HuH-7 (cell line): Measurements from ENCODE around the gene ADGRA3.
"Not testable (repeated sequence)": the region's sequence is repeated elsewhere in the genome, so short reads cannot be mapped to it uniquely, and the experiment has no call there.

Source experiments
- DNase-seq: peaks from one replicate; pipeline ENCODE4 v3.0.0; 2011; ENCODE audit warnings: low spot score

Gene ADGRA3

DNA sequence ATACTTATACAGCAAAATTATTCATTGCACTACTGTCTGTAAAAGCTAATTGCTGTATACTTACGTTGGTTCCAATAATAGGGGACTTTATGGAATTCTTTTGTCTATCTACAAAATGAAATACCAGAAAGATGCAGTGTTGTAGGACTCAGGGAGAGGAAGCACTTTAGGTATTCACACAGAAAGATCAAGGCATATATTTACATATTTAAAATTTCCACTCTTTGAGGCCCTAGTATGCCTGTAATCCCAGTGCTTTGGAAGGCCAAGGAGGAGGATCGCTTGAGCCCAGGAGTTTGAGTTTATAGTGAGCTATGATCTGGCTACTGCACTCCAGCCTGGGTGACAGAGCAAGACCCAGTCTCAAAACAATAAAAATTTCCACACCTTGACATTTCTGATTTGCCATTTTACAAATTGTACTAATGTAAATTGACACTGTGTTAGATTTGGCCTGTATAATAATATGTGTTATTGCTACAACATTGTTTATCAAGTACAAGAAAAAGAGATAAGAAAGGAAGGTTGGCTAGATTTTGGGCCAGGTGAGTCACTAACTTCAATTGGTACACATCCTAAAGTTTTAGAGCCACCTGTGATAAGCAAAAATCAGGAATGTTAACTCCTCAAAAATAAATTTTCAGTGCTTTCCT is 35.1 kb downstream of the ADGRA3 start:
- no peak for DNase-seq

GRCh38 chr4:22478426-22478825 is 37.4 kb downstream of the ADGRA3 start:
- DNase-seq, result no peak

- no peak for DNase-seq
Observed at GRCh38 chr4:22477813-22478182, 38.1 kb downstream of the ADGRA3 start.

DNA sequence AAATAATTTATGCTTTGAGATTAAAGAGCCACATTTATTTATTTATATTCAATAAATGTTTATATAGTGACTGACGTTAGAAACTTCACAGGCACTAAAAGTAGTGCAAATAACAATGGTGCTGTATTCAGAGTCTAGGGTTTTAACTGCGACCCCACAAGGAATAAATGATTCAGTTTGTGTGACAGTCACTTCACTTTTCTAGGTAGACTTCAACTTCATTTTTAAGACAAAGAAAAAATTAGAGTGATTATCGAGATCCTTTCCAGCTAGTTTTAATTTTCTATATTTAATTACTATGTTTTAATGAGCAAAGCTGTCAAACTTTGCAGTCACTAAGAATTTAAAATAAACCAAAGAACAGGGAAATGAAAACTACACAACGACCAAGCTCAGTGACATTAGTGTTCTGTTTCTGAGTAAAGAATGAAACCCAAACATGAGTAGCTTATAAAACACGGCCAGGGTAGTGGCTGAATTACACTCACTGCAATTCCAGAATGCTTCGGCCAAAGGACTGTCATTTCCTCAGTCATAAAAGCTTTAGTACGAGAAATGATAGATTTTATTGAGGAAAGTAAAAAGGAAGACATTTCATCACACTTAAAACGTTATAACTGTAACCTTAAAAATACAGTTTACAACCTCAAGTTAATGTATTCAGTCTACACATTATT is 38.6 kb downstream of the ADGRA3 start:
- DNase-seq, result no peak

- no peak for DNase-seq
Observed at GRCh38 chr4:22476011-22476410, 39.9 kb downstream of the ADGRA3 start.

DNA sequence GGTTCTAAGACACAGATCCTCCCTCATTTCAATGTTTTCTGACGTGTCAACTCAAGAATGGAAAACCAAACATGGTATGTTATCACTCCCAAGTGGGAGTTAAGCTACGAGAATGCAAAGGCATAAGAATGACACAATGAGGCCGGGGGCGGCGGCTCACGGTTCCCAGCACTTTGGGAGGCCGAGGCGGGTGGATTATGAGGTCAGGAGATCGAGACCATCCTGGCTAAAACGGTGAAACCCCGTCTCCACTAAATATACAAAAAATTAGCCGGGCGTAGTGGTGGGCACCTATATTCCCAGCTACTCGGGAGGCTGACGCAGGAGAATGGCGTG is 40.6 kb downstream of the ADGRA3 start:
- not testable (repeated sequence) for DNase-seq

DNA sequence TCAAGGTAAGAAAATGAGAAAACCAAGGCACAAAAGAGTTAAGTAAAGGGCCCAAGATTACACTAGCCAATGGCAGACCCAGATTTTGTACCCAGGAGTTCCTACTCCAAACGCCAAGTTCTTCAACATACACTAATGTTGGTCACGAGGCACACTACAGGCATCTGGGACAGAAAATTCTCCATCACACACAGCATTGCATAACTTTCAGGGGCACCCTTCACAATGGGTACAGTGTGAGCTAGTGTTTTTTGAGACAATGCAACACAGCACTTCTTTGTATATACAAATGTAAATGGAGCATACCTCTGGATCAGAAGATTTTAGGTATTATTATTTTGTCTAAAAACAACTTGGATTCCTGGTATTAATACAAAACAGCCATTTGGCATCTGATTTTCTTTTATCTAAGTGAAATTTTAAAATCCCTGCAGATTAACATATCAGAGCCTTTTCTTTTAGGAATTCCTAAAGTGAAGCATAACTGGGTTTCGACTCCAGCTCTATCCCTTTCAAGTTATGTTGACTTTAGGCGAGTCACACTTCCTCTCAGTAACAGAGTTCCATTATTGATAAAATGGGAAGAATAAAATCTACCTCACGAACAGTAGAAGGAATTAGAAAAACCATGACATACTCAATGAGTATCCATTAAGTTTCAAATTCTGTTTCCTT is 41.1 kb downstream of the ADGRA3 start:
- no peak for DNase-seq

- no peak for DNase-seq
Observed at GRCh38 chr4:22473268-22473667, 42.6 kb downstream of the ADGRA3 start.

DNA sequence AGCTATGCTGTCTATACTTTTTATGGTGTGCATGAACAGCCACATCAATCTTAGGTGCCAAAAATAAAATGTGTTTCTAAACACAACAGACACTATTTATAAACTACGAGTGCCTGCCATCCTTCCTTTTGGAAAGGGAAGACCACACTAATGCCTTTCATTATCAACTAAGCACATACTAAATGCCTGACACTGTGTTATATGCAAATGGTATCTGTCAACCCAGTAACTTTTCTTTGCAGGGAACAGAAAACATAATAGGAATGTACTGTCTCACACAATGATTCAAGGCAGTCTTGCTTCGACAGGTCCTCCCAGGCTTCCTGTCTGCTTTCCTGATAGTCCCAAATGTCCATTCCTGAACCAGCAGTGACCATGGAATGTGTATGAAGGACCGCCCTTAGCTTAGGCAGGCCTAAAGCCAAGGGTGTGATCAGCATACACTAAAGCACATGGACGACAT is 43.8 kb downstream of the ADGRA3 start:
- DNase-seq, result no peak

GRCh38 chr4:22471419-22471818 is 44.4 kb downstream of the ADGRA3 start:
- DNase-seq, result no peak

DNA sequence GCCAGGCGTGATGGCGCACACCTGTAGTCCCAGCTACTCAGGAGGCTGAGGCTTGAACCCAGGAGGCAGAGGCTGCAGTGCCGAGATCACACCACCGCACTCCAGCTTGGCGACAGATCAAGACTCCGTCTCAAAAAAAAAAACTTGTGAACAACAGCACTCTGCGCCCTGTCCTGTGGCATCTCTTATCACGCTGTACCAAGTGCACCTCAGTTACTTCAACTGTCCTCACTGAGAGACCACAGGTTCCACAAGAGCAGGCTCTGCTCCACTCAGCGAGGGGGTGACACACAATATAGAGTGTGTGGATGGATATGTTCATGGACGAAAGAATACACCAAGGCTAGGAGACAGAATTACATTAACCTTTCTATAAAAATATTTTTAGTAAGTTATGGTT is 49.3 kb downstream of the ADGRA3 start:
- DNase-seq, result no peak

DNA sequence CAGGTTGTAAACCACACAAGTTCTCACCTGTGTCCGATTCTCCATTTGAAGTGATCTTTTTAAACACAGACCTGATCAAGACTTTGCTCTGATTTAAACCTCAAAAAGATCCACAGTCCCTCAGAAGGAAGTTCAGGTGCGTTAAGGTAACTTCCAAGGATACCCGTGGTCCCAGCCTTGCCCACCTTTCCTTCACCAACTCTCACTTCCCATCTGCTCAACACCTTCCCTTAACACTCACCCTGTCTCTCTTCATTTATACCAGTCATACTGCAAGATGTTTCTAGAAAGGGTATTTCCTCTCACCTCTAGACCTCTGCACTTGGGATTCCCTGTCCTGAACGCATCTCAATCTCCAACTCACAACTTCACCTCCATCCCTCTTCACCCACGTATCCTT is 49.9 kb downstream of the ADGRA3 start:
- no peak for DNase-seq

GRCh38 chr4:22465349-22465748 is 50.5 kb downstream of the ADGRA3 start:
- no peak for DNase-seq

GRCh38 chr4:22463179-22463578 is 52.7 kb downstream of the ADGRA3 start:
- no peak for DNase-seq

DNA sequence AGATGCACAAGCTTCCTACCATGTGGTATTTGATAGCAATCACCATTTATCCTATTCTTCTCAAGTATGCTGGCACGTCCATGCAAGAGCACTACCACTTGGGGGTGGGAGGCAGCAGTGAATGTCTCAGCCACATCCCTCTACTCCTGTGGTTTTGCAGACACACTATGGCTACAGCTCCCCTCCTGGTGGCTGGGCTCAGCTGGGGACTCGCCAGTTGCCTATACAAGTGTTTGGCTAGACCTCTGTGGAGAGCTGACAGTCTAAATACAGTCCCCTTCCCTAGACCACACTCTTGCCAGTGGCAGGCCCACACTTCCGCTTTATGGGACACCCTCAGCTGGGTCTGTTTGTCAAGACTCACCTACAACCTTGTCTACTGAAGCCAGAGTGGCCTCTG is 53.2 kb downstream of the ADGRA3 start:
- DNase-seq, result no peak

DNA sequence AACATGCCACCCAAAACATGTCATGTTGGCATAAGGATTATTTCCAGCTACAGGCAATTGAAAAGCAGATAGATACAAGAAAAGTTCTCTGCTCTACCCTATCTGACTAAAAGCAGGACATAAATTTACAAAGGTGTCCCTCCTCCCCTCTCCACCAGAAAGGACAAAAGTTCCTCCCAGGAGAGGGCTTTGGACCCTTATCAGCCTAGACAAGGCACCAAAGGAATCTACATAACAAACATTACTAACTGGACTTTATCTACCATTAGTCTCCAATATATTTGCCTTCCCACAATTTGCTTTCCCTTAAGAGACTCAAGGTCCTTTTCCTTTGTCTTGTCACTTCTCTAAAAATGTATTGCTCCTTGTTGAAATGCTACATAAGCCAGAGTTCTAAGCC is 55.6 kb downstream of the ADGRA3 start:
- no peak for DNase-seq

- no peak for DNase-seq
Observed at GRCh38 chr4:22458098-22458497, 57.8 kb downstream of the ADGRA3 start.

DNA sequence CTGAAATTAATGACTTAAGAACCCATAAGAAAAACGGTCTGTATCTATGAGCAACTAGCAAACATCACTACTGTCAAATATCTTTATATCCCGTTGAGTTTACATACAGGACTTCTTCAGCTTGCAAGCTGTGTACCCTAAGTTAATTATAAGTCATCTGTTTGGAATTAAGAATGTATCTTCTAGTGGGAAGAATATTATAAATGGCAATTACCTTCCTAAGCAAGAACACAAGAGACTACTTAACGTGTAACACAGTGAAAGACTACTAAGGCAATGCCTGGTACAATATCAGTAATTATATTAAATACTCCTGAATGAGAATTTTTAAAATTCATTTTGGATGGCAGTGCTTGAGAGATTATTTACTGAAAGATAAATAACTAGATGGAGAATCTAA is 58.5 kb downstream of the ADGRA3 start:
- DNase-seq, result no peak

DNA sequence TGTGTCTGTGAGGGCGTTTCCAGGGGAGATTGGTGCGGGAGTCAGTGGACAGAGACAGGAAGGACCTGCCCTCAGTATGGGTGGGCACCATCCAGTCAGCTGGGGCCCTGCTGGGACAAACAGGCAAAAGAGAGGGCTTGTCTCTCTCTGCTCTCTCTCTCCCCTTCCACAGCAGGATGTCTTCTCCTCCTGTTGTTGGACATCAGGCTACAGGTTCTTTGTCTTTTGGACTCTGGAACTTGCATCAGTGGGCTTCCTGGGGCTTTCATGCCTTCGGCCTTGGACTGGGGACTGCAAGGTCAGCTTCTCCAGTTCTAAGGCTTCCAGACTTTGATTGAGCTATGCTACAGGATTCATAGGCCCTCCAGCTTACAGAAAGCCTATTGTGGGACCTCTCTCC is 59.6 kb downstream of the ADGRA3 start:
- no peak for DNase-seq

DNA sequence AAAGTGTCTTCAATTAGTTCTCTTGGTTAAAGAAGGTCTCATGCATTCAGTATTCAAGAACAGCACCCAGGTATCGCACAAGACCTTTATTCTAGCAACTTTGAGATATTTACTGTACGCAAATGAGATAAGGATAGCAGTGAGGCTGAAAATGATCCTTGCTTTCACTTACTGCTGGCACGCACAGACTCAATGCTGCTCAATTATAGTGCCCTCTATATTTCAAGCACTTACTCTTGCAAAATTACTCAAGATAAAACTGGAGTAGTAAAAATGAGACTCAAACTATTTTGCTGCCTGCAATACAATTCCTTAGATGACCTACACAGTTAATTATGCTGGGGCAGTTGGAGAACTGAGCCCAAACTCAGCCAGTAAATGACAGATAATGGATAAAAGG is 60.9 kb downstream of the ADGRA3 start:
- DNase-seq, result no peak

- DNase-seq, result no peak
Observed at GRCh38 chr4:22454216-22454838, 61.5 kb downstream of the ADGRA3 start.

GRCh38 chr4:22444813-22445212 is 71.1 kb downstream of the ADGRA3 start:
- DNase-seq, result no peak

- DNase-seq, result no peak
Observed at GRCh38 chr4:22442956-22443355, 72.9 kb downstream of the ADGRA3 start.
